Measurements from ENCODE around the gene IGF2R.
"Not testable (repeated sequence)": the region's sequence is repeated elsewhere in the genome, so short reads cannot be mapped to it uniquely, and the experiment has no call there.

Gene IGF2R

GRCh38 chr6:159955945-159956361, 12.9 kb upstream of the IGF2R start:
- no peak for DNase-seq

- DNase-seq: no peak
Measured at GRCh38 chr6:159957071-159957673, 11.7 kb upstream of the IGF2R start.

GRCh38 chr6:159959165-159959975, 9.5 kb upstream of the IGF2R start:
- DNase-seq: no peak

GRCh38 chr6:159959976-159960384, 8.9 kb upstream of the IGF2R start:
- DNase-seq: no peak

GRCh38 chr6:159960485-159960884, 8.4 kb upstream of the IGF2R start:
- DNase-seq: no peak

GRCh38 chr6:159961528-159961927, 7.4 kb upstream of the IGF2R start:
- no peak for DNase-seq

GRCh38 chr6:159963111-159963510, 5.8 kb upstream of the IGF2R start:
- DNase-seq: no peak

- DNase-seq: no peak
Measured at GRCh38 chr6:159964046-159964445, 4.8 kb upstream of the IGF2R start.

GRCh38 chr6:159966339-159966738, 2.5 kb upstream of the IGF2R start:
- no peak for DNase-seq

GRCh38 chr6:159966981-159967380, 1.9 kb upstream of the IGF2R start:
- DNase-seq: no peak

GRCh38 chr6:159967621-159968020, 1.3 kb upstream of the IGF2R start:
- not testable (repeated sequence) for DNase-seq

- peak; percentile 48 for DNase-seq
Measured at GRCh38 chr6:159969204-159969912, 476 bp downstream of the IGF2R start.

- DNase-seq: no peak
Measured at GRCh38 chr6:159969921-159970320, 1.0 kb downstream of the IGF2R start.

GRCh38 chr6:159970659-159971063, 1.8 kb downstream of the IGF2R start:
- DNase-seq: no peak

GRCh38 chr6:159971341-159972178, 2.7 kb downstream of the IGF2R start:
- no peak for DNase-seq

- DNase-seq: no peak
Measured at GRCh38 chr6:159972506-159973268, 3.8 kb downstream of the IGF2R start.

GRCh38 chr6:159973406-159973805, 4.5 kb downstream of the IGF2R start:
- DNase-seq: no peak

GRCh38 chr6:159973951-159974350, 5.1 kb downstream of the IGF2R start:
- DNase-seq: no peak

GRCh38 chr6:159974932-159975331, 6.0 kb downstream of the IGF2R start:
- DNase-seq: no peak

- no peak for DNase-seq
Measured at GRCh38 chr6:159976686-159977254, 7.9 kb downstream of the IGF2R start.

- no peak for DNase-seq
Measured at GRCh38 chr6:159977255-159977903, 8.5 kb downstream of the IGF2R start.

Measured in activated CD8-positive, alpha-beta memory T cell treated with anti-CD3 and anti-CD28 coated beads, Interleukin-2, amount 50 U/mL, for 4 hours (primary cell).